Keratinocyte (primary cell): Measurements from ENCODE around the gene WDR5. TPM values are rescaled to one million over a fixed set of nuclear protein-coding genes. Genes with fewer than 3 reads are reported as not detected.
A peak's percentile ranks its signal among the peaks of the same experiment; 100 is the strongest.

Source experiments
- DNase-seq: peaks from one replicate; pipeline ENCODE4 v3.0.0-alpha.2; 2011; ENCODE audit warnings: low read depth, missing footprints, low spot score
- FAIRE-seq: peaks from 2 replicates; lab custom pipeline; 2011; peaks lifted over from hg19 to GRCh38; lab: Jason Lieb, UNC
- H2AFZ ChIP-seq: 2 replicates; pipeline ENCODE4 v1.6.0; 2012; ENCODE audit warnings: low read length, control low read depth, inconsistent platforms; ENCODE audit not compliant: control insufficient read depth
- H3K27ac ChIP-seq: 2 replicates; pipeline ENCODE4 v1.5.1; 2011; ENCODE audit warnings: low read length; ENCODE audit not compliant: control insufficient read depth, insufficient read depth
- H3K27me3 ChIP-seq: 3 replicates; pipeline ENCODE4 v1.6.0; 2011; ENCODE audit warnings: low read length; ENCODE audit not compliant: control insufficient read depth, insufficient read depth; ENCODE audit errors: extremely low read depth
- H3K36me3 ChIP-seq, 2 experiments: 2 replicates in 1 of 2; 3 replicates in 1 of 2; pipeline ENCODE4 v1.5.1; 2011; ENCODE audit warnings: low read length in 2 of 2, mild to moderate bottlenecking in 1 of 2; ENCODE audit not compliant: control insufficient read depth in 2 of 2, insufficient read depth in 2 of 2; ENCODE audit errors: extremely low read depth in 1 of 2
- H3K4me1 ChIP-seq: 3 replicates; pipeline ENCODE4 v1.5.1; 2011; ENCODE audit warnings: low read length; ENCODE audit not compliant: control insufficient read depth, insufficient read depth; ENCODE audit errors: extremely low read depth
- H3K4me2 ChIP-seq: 3 replicates; pipeline ENCODE4 v1.6.0; 2011; ENCODE audit warnings: low read depth, low read length; ENCODE audit not compliant: control insufficient read depth, insufficient read depth; ENCODE audit errors: extremely low read depth
- H3K4me3 ChIP-seq, 3 experiments: fragments of 200-600 bp in 1 of 3; sonication (generic) in 1 of 3; 2 replicates in 2 of 3; 3 replicates in 1 of 3; pipeline ENCODE4 v1.5.1; 2011 to 2016; ENCODE audit warnings: low read length in 3 of 3, mild to moderate bottlenecking in 3 of 3, control low read depth in 2 of 3, inconsistent platforms in 1 of 3, low read depth in 1 of 3, mixed read lengths in 1 of 3, mixed run types in 1 of 3, moderate library complexity in 1 of 3; ENCODE audit not compliant: control insufficient read depth in 2 of 3, insufficient read depth in 2 of 3; ENCODE audit errors: extremely low read depth in 1 of 3
- H3K79me2 ChIP-seq: 2 replicates; pipeline ENCODE4 v1.6.0; 2012; ENCODE audit warnings: low read length; ENCODE audit not compliant: control insufficient read depth, insufficient read depth
- H3K9ac ChIP-seq: 3 replicates; pipeline ENCODE4 v1.6.0; 2011; ENCODE audit warnings: low read length; ENCODE audit not compliant: control insufficient read depth, insufficient read depth; ENCODE audit errors: extremely low read depth
- H3K9me1 ChIP-seq: 3 replicates; pipeline ENCODE4 v1.6.0; 2011; ENCODE audit warnings: low read length; ENCODE audit not compliant: control insufficient read depth, insufficient read depth; ENCODE audit errors: extremely low read depth
- H3K9me3 ChIP-seq: 2 replicates; pipeline ENCODE4 v1.5.1; 2012; ENCODE audit warnings: low read depth, low read length; ENCODE audit not compliant: control insufficient read depth
- H4K20me1 ChIP-seq: 3 replicates; pipeline ENCODE4 v1.6.0; 2011; ENCODE audit warnings: low read length; ENCODE audit not compliant: control insufficient read depth, insufficient read depth; ENCODE audit errors: extremely low read depth
- EZH2 ChIP-seq: IDR thresholded peaks from one replicate; pipeline ENCODE4 v1.6.1; 2012; ENCODE audit warnings: inconsistent platforms, mild to moderate bottlenecking, low read length, moderate library complexity
- dilution Hi-C: fragments of 300-500 bp; cut with MboI; formaldehyde crosslinking; loops from one replicate; pipeline ENCODE4 v1.7.0; 2020; ENCODE audit warnings: low sequenced_read_pairs; ENCODE audit not compliant: extremely low pct_ligation_motif_present
- polyA plus RNA-seq, 5 experiments: library from polyadenylated mRNA; depleted of rRNA in 3 of 5; stranded (reverse) in 3 of 5; stranded (forward) in 1 of 5; unstranded in 1 of 5; fragments of >200 nt; gene quantifications; 1 replicate in 1 of 5; 2 replicates in 3 of 5; 3 replicates in 1 of 5; pipeline versions ENCODE4 v1.2.1 to v1.2.3, GENCODE V29; 2011 to 2012; ENCODE audit warnings: missing spikeins in 2 of 5, low read depth in 1 of 5, low replicate concordance in 1 of 5
- TF ChIP-seq, protein P1 (sequence below), 3 experiments: IDR thresholded peaks in 1 of 3; conservative IDR thresholded peaks in 1 of 3; optimal IDR thresholded peaks in 1 of 3; 2 replicates in 2 of 3; 3 replicates in 1 of 3; pipeline versions ENCODE3 to v1.5.1; 2011; ENCODE audit warnings: low read length in 3 of 3, mild to moderate bottlenecking in 3 of 3, moderate library complexity in 2 of 3, control low read depth in 1 of 3, inconsistent platforms in 1 of 3; ENCODE audit not compliant: insufficient read depth in 2 of 3; ENCODE audit errors: extremely low read depth in 1 of 3

The WDR5 gene
- polyA plus RNA-seq, 1 donor (not counting 4 experiments of a cell fraction or from before 2014, with no cell fraction given), result 31.2 TPM

DNA sequence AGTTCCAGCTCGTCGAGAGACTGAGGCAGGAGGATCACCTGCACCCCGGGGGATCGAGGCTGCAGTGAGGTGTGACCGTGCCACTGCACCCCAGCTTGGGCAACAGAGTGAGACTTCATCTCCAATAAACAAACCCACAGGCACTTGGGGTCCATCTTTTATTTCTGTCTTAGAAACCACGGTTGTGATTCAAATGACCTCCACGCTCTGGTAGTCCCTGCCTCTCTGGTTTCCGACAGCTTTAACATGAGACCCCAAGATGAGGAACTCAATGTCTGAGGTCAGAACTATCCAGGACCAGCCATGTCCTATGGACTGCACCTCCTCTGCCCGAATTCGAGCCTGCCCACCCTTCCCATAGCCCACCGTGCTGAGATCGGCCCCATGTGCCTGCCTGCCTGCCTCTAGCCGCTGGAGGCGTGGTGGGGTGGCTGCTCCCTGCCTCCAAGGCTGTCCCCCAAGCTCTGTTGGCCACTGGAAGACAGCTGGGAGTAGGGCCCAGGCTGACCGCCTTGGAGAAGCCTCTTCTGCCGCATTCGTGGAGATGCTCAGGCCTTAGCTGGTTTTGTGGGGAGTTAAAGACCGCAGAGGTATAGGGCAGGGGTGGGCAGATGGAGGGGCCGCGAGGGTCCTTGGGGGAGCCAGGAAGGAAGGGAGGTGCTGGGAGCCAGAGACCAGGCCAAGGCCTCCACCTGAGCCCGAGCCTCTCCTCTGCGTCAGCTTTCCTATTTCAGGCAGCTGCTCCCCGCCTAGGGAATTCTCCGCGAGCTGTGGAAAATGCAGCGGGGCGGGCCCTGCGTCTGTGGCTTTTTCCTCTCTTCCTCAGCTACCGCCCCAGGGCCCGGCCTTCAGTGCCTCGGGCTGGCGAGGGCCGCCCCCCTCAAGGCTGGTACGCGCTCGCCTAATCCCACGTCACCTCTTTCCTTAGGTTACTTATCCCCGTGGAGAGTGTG lies 6.9 kb upstream of the WDR5 start:
- no peak overlapping the region for H2AFZ ChIP-seq
- FAIRE-seq, result no peak

DNA sequence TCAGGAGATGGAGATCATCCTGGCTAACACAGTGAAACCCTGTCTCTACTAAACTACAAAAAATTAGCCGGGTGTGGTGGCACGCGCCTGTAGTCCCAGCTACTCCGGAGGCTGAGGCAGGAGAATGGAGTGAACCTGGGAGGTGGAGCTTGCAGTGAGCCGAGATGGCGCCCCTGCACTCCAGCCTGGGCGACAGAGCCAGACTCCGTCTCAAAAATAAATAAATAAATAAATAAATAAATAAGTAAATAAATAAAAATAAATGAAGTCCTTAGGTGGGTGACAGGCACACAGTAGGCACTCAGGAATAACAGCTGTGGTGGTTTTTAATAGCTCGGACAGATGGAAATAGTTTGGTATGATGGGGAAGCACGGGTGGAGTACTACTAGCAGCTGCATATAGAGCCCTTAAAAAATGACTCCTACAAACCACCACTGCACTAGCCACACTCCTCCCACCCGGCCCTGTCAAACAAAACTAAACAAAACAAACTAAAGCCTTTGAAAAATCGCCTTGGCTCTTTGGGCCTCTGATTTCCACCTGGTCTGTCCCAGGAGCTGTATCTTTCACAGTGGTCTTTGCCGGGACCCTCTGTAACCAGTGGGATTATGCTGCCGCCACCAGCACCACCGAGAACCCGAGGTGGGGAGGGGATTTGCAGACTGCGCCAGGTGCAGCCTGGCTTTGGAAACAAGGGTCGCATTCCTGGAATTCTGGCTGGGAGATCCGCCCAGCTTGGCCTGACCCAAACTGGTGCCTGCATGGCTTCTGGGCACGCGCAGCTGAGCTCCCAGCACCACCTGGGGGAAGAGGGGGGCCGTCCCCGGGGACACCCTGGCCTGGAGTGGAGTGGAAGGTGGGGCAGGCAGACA lies 5.1 kb upstream of the WDR5 start:
- Histone ChIP-seq H3K4me3 (peak overlapping the region in 1 of 3 experiments; percentile 17), H3K9me1 (no peaks in the 10 kb centered on the region), H3K9me3 (no peaks in the 10 kb centered on the region), H3K79me2 (no peaks in the 10 kb centered on the region), H3K27me3 (no peaks in the 10 kb centered on the region), H3K4me2 (peak overlapping the region; percentile 49), H3K9ac (no peak overlapping the region), H2AFZ (peak overlapping the region; percentile 83), H4K20me1 (no peaks in the 10 kb centered on the region), H3K36me3 (no peaks in the 10 kb centered on the region), H3K4me1 (peaks cover 16% of the 10 kb centered on the region), H3K27ac (no peak overlapping the region)
- TF ChIP-seq EZH2, result no peak
- TF ChIP-seq, protein P1, sequence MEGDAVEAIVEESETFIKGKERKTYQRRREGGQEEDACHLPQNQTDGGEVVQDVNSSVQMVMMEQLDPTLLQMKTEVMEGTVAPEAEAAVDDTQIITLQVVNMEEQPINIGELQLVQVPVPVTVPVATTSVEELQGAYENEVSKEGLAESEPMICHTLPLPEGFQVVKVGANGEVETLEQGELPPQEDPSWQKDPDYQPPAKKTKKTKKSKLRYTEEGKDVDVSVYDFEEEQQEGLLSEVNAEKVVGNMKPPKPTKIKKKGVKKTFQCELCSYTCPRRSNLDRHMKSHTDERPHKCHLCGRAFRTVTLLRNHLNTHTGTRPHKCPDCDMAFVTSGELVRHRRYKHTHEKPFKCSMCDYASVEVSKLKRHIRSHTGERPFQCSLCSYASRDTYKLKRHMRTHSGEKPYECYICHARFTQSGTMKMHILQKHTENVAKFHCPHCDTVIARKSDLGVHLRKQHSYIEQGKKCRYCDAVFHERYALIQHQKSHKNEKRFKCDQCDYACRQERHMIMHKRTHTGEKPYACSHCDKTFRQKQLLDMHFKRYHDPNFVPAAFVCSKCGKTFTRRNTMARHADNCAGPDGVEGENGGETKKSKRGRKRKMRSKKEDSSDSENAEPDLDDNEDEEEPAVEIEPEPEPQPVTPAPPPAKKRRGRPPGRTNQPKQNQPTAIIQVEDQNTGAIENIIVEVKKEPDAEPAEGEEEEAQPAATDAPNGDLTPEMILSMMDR (optimal IDR thresholded peaks at IDR 0.05 in 1 of 3, IDR thresholded peaks at IDR 0.05 in 1 of 3, conservative IDR thresholded peaks at IDR 0.05 in 1 of 3; ENCODE audit: extremely low read depth in 1 of 3, insufficient read depth in 2 of 3, low read length in 3 of 3), result no peak
- dilution Hi-C loops, result no loop called here
- no peak for FAIRE-seq
- DNase-seq, result no peak

More for the DNA sequence above, 6.9 kb upstream of the WDR5 start:
- H3K27me3 ChIP-seq, result no peaks in the 10 kb centered on the region
- dilution Hi-C loops, result no loop called here
- TF ChIP-seq, protein P1 (optimal IDR thresholded peaks at IDR 0.05 in 1 of 3, IDR thresholded peaks at IDR 0.05 in 1 of 3, conservative IDR thresholded peaks at IDR 0.05 in 1 of 3; ENCODE audit: extremely low read depth in 1 of 3, insufficient read depth in 2 of 3, low read length in 3 of 3), result no peak
- H3K4me3 ChIP-seq, result no peak overlapping the region
- H3K4me1 ChIP-seq, result peaks cover 12% of the 10 kb centered on the region
- no peak overlapping the region for H3K4me2 ChIP-seq
- no peaks in the 10 kb centered on the region for H3K79me2 ChIP-seq
- no peak for DNase-seq
- no peaks in the 10 kb centered on the region for H3K9me3 ChIP-seq
- H3K27ac ChIP-seq, result no peak overlapping the region
- no peaks in the 10 kb centered on the region for H3K36me3 ChIP-seq
- H3K9me1 ChIP-seq, result no peaks in the 10 kb centered on the region
- H4K20me1 ChIP-seq, result no peaks in the 10 kb centered on the region
- H3K9ac ChIP-seq, result no peak overlapping the region
